H9 (cell line): Measurements from ENCODE around the gene CYB561D1. TPM values are rescaled to one million over a fixed set of nuclear protein-coding genes. Genes with fewer than 3 reads are reported as not detected.

Experiments
- DNase-seq: peaks from one replicate; pipeline ENCODE4 v3.0.0-alpha.2; 2017
- H2AFZ ChIP-seq: one replicate; pipeline ENCODE4 v1.6.1; 2013; ENCODE audit warnings: mild to moderate bottlenecking, low read length, control low read depth, moderate library complexity
- H2AK5ac ChIP-seq: 2 replicates; pipeline ENCODE4 v1.6.1; 2013; ENCODE audit warnings: low read length, control low read depth, mixed read lengths; ENCODE audit not compliant: insufficient read length
- H2BK120ac ChIP-seq: one replicate; pipeline ENCODE4 v1.6.1; 2013; ENCODE audit warnings: low read depth, mild to moderate bottlenecking, low read length, control low read depth, inconsistent platforms; ENCODE audit not compliant: poor library complexity, severe bottlenecking
- H2BK12ac ChIP-seq: 2 replicates; pipeline ENCODE4 v1.6.1; 2013; ENCODE audit warnings: low read length, control low read depth, mixed read lengths, low read depth; ENCODE audit not compliant: insufficient read length
- H2BK15ac ChIP-seq: 2 replicates; pipeline ENCODE4 v1.6.1; 2013; ENCODE audit warnings: low read depth, low read length, control low read depth
- H2BK20ac ChIP-seq: one replicate; pipeline ENCODE4 v1.6.1; 2013; ENCODE audit warnings: low read depth, mild to moderate bottlenecking, low read length, control low read depth, inconsistent platforms; ENCODE audit not compliant: poor library complexity, severe bottlenecking
- H2BK5ac ChIP-seq: 2 replicates; pipeline ENCODE4 v1.6.1; 2013; ENCODE audit warnings: low read length, control low read depth, mixed read lengths; ENCODE audit not compliant: insufficient read length
- H3K14ac ChIP-seq: 2 replicates; pipeline ENCODE4 v1.6.1; 2013; ENCODE audit warnings: low read length, control low read depth; ENCODE audit not compliant: insufficient read depth
- H3K18ac ChIP-seq: 2 replicates; pipeline ENCODE4 v1.6.1; 2013; ENCODE audit warnings: low read depth, mild to moderate bottlenecking, mixed read lengths, low read length, control low read depth; ENCODE audit not compliant: insufficient read length
- H3K23ac ChIP-seq: 2 replicates; pipeline ENCODE4 v1.6.1; 2013; ENCODE audit warnings: low read length, control low read depth, mixed read lengths, low read depth; ENCODE audit not compliant: insufficient read length
- H3K23me2 ChIP-seq: 2 replicates; pipeline ENCODE4 v1.6.1; 2013; ENCODE audit warnings: low read depth, mild to moderate bottlenecking, mixed read lengths, low read length, control low read depth; ENCODE audit not compliant: insufficient read length, poor library complexity, severe bottlenecking
- H3K27ac ChIP-seq: 2 replicates; pipeline ENCODE4 v1.5.1; 2013; ENCODE audit warnings: low read length, control low read depth, mixed read lengths, low read depth; ENCODE audit not compliant: insufficient read length
- H3K27me3 ChIP-seq: 2 replicates; pipeline ENCODE4 v1.6.1; 2013; ENCODE audit warnings: low read length, control low read depth, inconsistent platforms; ENCODE audit not compliant: insufficient read depth
- H3K4ac ChIP-seq: 2 replicates; pipeline ENCODE4 v1.6.1; 2013; ENCODE audit warnings: low read depth, mild to moderate bottlenecking, control low read depth, inconsistent platforms, low read length, moderate library complexity
- H3K4me1 ChIP-seq: 2 replicates; pipeline ENCODE4 v1.6.1; 2013; ENCODE audit warnings: low read length, control low read depth, inconsistent platforms; ENCODE audit not compliant: insufficient read depth
- H3K4me2 ChIP-seq: 2 replicates; pipeline ENCODE4 v1.6.1; 2013; ENCODE audit warnings: low read length, control low read depth, mixed read lengths; ENCODE audit not compliant: insufficient read length, insufficient read depth
- H3K56ac ChIP-seq: 2 replicates; pipeline ENCODE4 v1.6.1; 2013; ENCODE audit warnings: low read depth, mild to moderate bottlenecking, mixed read lengths, low read length, control low read depth; ENCODE audit not compliant: insufficient read length
- H3K79me1 ChIP-seq: 2 replicates; pipeline ENCODE4 v1.6.1; 2013; ENCODE audit warnings: low read depth, mild to moderate bottlenecking, moderate library complexity, low read length, control low read depth, inconsistent platforms; ENCODE audit not compliant: insufficient read depth, poor library complexity, severe bottlenecking
- H3K79me2 ChIP-seq: 2 replicates; pipeline ENCODE4 v1.6.1; 2013; ENCODE audit warnings: low read length, control low read depth, inconsistent platforms; ENCODE audit not compliant: insufficient read depth
- H3K9ac ChIP-seq: 2 replicates; pipeline ENCODE4 v1.6.1; 2013; ENCODE audit warnings: low read length, control low read depth, mixed read lengths; ENCODE audit not compliant: insufficient read length; ENCODE audit errors: extremely low read depth
- H3K9me3 ChIP-seq: one replicate; pipeline ENCODE4 v1.6.1; 2013; ENCODE audit warnings: low read depth, low read length, inconsistent platforms; ENCODE audit not compliant: control insufficient read depth
- H3T11ph ChIP-seq: one replicate; pipeline ENCODE4 v1.6.1; 2013; ENCODE audit warnings: mild to moderate bottlenecking, low read length, control low read depth, inconsistent platforms
- H4K20me1 ChIP-seq: one replicate; pipeline ENCODE4 v1.6.1; 2013; ENCODE audit not compliant: control insufficient read depth, insufficient read length, insufficient read depth
- H4K5ac ChIP-seq: 2 replicates; pipeline ENCODE4 v1.6.1; 2013; ENCODE audit warnings: low read depth, mild to moderate bottlenecking, mixed read lengths, low read length, control low read depth; ENCODE audit not compliant: insufficient read length
- H4K8ac ChIP-seq: replicated peaks from 2 replicates; pipeline ENCODE4 v1.6.1; 2013; ENCODE audit warnings: low read length, control low read depth, mixed read lengths, low read depth; ENCODE audit not compliant: insufficient read length
- H4K91ac ChIP-seq: 2 replicates; pipeline ENCODE4 v1.6.1; 2013; ENCODE audit warnings: low read depth, mild to moderate bottlenecking, moderate library complexity, mixed read lengths, low read length, control low read depth; ENCODE audit not compliant: insufficient read length
- H3K27ac Mint-ChIP-seq, 3 experiments: 2 replicates in 2 of 3; 3 replicates in 1 of 3; pipeline ENCODE4 v1.8.0; 2020 to 2021; ENCODE audit warnings: mixed read lengths in 3 of 3, mild to moderate bottlenecking in 1 of 3, moderate library complexity in 1 of 3
- H3K27me3 Mint-ChIP-seq: 2 replicates; pipeline ENCODE4 v1.8.0; 2021; ENCODE audit warnings: low read depth, mild to moderate bottlenecking, moderate library complexity, mixed read lengths
- H3K36me3 Mint-ChIP-seq, 3 experiments: 2 replicates in 2 of 3; 3 replicates in 1 of 3; pipeline ENCODE4 v1.8.0; 2020 to 2021; ENCODE audit warnings: low read depth in 3 of 3, mixed read lengths in 3 of 3; ENCODE audit not compliant: insufficient read depth in 1 of 3
- H3K4me1 Mint-ChIP-seq, 2 experiments: 2 replicates each; pipeline ENCODE4 v1.8.0; 2020; ENCODE audit warnings: mixed read lengths in 2 of 2
- H3K4me3 Mint-ChIP-seq, 2 experiments: 2 replicates in 1 of 2; 3 replicates in 1 of 2; pipeline ENCODE4 v1.8.0; 2020 to 2021; ENCODE audit warnings: mild to moderate bottlenecking in 2 of 2, mixed read lengths in 2 of 2, moderate library complexity in 1 of 2
- H3K9me3 Mint-ChIP-seq, 2 experiments: 2 replicates in 1 of 2; 3 replicates in 1 of 2; pipeline ENCODE4 v1.8.0; 2020; ENCODE audit warnings: mild to moderate bottlenecking in 2 of 2, mixed read lengths in 2 of 2, moderate library complexity in 1 of 2
- CTCF ChIP-seq: fragments of 200-600 bp; sonication (generic); conservative IDR thresholded peaks from 3 replicates; pipeline ENCODE4 v1.8.0; 2021; ENCODE audit warnings: antibody characterized with exemption, mild to moderate bottlenecking
- whole genome bisulfite sequencing: extraction: QIAGEN DNeasy Blood & Tissue Kit; methylation state at CpG from one replicate; pipeline ENCODE4 v1.1.7; 2013; ENCODE audit warnings: missing lambda C conversion rate, low lambda C conversion rate, mixed read lengths; ENCODE audit not compliant: insufficient read length; ENCODE audit errors: extremely low coverage; 5-methylcytosine and 5-hydroxymethylcytosine counted together
- total RNA-seq: library from RNA; stranded (reverse); gene quantifications from 2 replicates; pipeline ENCODE4 v1.2.1, GENCODE V29; 2021

CYB561D1 gene
- total RNA-seq, 1 experiment from 2014 or later: 6.5 TPM

DNA sequence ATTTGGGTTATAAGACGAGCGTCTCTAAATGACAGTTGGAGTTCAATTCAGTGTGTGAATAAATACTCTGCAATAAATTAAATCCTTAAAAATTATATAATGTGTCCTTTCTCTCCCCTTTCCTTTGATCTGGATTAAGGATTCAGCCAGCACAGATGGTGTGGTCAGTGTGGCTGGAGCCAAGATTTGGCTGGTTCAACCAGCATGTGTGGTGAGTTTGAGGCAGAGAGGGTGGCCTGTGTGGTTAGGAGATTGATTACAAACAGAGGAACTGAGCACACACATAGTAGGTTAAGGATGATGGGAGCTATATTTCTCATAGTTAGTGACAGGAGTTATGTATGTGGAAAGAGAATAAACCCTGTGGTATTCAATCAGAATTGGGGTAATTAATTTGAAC is 29.8 kb downstream of the CYB561D1 start:
- H3K9ac ChIP-seq: no peak overlapping the region
- Mint-ChIP-seq H3K27me3 (peaks cover 35% of the 10 kb centered on the region), H3K36me3 (no peaks in the 10 kb centered on the region), H3K9me3 (no peaks in the 10 kb centered on the region; a peak in 1 of 5 replicates), H3K27ac (no peak overlapping the region), H3K4me1 (peaks cover 0 to 3% of the 10 kb centered on the region in 2 experiments; a peak in 1 of 4 replicates), H3K4me3 (no peak overlapping the region)
- H4K5ac ChIP-seq: no peak overlapping the region
- H3K14ac ChIP-seq: no peak overlapping the region
- no peak overlapping the region for H3K4me2 ChIP-seq
- no peak overlapping the region for H4K91ac ChIP-seq
- H3K4me1 ChIP-seq: no peaks in the 10 kb centered on the region
- no peaks in the 10 kb centered on the region for H3K23me2 ChIP-seq
- no peaks in the 10 kb centered on the region for H4K20me1 ChIP-seq
- no peak overlapping the region for H4K8ac ChIP-seq
- H3K9me3 ChIP-seq: no peaks in the 10 kb centered on the region
- DNase-seq: no peak
- TF ChIP-seq CTCF: no peak
- no peak overlapping the region for H3K27ac ChIP-seq
- H3T11ph ChIP-seq: no peak overlapping the region
- no CpG with 5 or more reads among the region's 2 CpGs for WGBS
- H3K4ac ChIP-seq: no peak overlapping the region
- H3K23ac ChIP-seq: no peak overlapping the region
- H3K56ac ChIP-seq: no peak overlapping the region
- no peak overlapping the region for H2BK12ac ChIP-seq
- no peak overlapping the region for H2AFZ ChIP-seq
- H2BK20ac ChIP-seq: no peak overlapping the region
- no peak overlapping the region for H3K18ac ChIP-seq
- no peaks in the 10 kb centered on the region for H3K27me3 ChIP-seq
- no peak overlapping the region for H2AK5ac ChIP-seq
- no peak overlapping the region for H2BK5ac ChIP-seq
- H2BK15ac ChIP-seq: no peak overlapping the region
- H3K79me1 ChIP-seq: no peaks in the 10 kb centered on the region
- H2BK120ac ChIP-seq: no peak overlapping the region
- H3K79me2 ChIP-seq: no peaks in the 10 kb centered on the region
